Activated T-cell treated with anti-CD3 and anti-CD28 coated beads for 1 hour (primary cell): Measurements from ENCODE around the gene EPB41L5.
A peak's percentile ranks its signal among the peaks of the same experiment; 100 is the strongest.
"Not testable (repeated sequence)": the region's sequence is repeated elsewhere in the genome, so short reads cannot be mapped to it uniquely, and the experiment has no call there.

ENCODE experiments used
- DNase-seq: peaks from one replicate; pipeline ENCODE4 v3.0.0-alpha.2; 2020; ENCODE audit warnings: low read depth

The EPB41L5 gene

DNA sequence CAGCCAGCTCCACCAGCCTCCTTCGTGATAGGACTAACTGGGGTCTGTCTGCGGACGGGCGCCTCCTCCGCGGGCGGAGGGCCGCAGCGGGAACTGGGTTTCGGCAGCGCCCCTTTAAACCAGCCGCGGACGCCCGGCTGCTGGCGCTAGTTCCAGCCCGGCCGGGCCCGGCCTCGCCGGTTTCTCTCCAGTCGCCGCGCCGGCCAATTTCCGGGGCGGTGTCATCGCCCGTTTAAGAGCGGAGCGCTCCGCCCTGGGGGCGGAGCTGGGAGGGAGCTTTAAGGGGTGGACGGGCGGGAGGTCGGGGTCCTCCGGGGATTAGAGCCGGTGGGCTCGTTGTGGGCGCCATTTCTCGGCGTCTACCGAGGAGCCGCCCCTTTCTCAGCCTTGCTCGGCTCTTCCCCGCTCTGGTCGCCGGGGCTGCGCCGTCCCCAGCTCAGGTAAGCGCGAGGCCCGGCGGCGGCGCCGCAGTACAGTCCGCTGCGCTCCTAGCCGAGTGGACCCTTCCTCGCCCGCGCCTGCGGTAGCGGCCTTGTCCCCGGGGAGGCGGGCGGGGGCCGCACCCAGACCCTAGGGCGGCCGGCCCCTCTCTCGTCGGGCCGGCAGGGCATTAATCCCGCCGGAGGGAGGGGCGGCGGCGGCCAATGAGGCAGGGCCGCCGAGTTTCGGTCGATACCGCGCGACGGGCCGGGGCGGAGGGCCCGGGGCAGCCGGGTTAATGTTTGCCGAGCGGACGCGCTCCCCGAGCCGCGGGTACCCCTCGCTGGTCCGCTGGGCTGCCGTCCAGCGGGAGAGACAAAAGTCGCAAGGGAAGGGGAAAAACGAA is at the start of gene EPB41L5:
TSS of gene EPB41L5 (plus strand) at position 307 of the 826 bp plus-strand sequence. CDS start 6,008 bp downstream, outside the sequence.
- DNase-seq = peak; percentile 68

DNA sequence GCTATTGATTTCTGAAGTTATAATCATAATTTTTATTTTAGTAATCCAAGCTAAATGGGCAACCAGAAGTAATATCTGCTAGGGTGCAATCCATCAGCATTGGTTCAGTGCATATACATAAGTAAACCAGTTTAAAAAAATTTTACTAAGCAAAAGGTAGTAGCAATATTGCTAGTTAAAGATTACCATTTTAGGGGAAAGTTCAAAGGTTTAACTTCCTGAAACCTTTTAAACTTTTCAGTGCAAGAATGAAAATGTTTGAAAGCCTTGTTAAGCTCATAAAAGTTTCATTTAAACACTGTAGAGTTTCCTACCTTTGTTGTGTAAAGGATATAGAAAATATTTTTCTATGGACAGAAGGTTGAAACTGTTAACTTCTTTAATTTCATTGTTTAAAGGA is 31.0 kb upstream of the EPB41L5 start:
- no peak for DNase-seq

DNA sequence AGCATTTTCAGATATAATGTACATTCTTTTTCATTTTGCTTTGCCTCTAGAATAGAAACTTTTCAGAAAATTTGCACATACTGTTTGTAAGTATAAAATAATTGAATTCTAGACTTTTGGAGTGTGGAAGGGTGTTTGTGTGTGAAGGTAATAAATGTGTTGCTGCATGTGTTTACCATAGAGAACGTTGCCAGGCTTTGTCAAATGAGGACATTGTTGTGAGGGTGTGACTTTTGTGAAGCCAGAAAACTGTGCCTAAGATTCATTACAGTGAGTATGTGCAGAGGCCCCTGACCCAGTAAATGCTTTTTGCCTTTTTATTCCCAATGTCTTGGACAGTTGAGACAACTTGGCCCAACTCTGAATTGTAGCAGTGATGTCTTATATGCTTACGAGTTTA is 30.4 kb upstream of the EPB41L5 start:
- no peak for DNase-seq

DNA sequence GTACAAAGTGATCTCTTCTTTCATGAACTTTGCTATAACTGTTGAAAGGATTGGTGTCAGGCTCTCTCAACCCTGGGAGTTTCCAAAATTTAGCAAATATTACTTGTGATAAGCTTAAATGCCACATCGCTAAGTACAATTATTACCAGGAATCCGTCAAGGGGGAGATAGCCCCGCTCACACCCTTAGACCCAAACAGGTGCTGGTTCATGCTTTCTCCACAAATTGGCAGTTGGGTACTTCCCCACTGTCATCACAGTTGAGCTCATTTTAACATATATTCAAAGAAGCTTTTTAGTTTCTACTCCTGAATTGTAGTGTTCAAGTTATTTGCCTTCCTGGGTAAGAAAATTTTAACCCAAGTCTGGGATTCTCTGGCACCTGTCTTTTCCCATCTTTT is 29.8 kb upstream of the EPB41L5 start:
- DNase-seq = no peak

DNA sequence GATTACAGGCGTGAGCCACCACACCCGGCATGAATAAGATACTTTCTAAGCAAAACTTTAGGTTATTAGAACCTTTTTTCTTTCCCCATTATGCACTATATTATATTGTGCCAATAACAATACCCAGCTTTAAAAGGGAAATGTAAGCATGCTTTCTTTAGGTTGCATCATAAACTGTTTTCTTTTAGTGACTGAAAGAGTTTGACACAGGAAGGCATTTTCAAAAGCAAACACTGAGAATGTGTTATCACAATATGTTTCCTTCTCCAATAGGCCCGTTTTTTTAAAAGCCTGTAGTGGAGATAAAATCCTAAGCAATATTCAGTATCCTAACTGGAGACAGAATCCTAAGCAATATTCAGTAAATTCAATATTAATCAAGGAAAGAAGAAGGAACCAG is 16.7 kb upstream of the EPB41L5 start:
- DNase-seq = no peak

DNA sequence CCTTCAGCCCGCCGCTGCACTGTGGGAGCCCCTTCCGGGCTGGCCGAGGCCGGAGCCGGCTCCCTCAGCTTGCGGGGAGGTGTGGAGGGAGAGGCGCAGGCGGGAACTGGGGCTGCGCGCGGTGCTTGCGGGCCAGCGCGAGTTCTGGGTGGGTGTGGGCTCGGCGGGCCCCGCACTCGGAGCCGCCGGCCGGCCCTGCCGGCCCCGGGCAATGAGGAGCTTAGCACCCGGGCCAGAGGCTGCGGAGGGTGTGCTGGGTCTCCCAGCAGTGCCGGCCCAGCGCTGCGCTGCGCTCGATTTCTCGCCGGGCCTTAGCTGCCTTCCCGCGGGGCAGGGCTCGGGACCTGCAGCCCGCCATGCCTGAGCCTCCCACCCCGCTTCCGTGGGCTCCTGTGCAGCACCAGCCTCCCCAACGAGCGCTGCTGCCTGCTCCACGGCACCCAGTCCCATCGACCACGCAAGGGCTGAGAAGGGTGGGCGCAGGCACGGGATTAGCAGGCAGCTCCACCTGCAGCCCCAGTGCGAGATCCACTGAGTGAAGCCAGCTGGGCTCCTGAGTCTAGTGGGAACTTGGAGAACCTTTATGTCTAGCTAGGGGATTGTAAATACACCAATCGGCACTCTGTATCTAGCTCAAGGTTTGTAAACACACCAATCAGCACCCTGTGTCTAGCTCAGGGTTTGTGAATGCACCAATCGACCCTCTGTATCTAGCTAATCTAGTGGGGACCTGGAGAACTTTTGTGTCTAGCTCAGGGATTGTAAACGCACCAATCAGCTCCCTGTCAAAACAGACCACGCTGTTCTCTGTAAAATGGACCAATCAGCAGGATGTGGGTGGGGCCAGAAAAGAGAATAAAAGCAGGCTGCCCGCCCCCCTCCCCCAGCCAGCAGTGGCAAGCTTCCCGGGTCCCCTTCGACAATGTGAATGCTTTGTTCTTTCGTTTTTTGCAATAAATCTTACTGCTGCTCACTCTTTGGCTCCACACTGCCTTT is 15.7 kb upstream of the EPB41L5 start:
- not testable (repeated sequence) for DNase-seq

DNA sequence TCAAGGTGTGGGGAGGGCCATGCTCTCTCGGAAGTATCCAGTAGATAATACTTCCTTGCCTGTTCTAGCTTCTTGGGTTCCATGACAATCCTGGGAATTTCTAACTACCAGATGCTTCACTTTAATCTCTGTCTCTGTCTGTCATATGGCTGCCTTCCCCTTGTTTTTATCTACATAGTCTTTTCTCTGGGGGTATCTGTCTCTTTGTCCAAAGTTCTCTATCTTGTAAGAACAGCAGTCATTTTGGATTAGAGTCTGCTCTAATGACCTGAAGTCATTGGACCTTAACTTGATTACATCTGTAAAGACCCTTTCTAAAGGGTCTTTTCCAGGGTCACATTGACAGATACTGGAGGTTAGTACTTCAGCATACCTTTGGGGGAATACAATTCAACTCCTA is 11.4 kb upstream of the EPB41L5 start:
- no peak for DNase-seq

DNA sequence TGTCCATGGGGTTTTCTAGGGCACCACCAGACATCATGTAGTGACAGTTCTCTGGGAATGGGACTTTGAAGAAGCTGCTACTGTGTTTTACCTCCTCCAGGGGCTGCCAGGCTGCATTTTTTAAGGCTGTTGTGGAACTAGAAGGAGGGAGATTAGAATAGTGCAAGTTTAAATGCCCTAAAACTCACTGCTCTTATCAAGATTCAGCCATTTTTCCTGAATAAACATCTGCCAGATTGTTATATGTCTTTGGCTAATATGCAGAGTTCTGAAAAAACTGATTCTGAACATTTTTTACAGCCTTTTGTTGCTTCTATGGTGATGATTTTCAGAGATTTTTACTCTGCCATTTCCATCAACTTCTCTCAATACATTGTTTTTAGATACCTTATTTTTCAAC is 8.6 kb upstream of the EPB41L5 start:
- no peak for DNase-seq

DNA sequence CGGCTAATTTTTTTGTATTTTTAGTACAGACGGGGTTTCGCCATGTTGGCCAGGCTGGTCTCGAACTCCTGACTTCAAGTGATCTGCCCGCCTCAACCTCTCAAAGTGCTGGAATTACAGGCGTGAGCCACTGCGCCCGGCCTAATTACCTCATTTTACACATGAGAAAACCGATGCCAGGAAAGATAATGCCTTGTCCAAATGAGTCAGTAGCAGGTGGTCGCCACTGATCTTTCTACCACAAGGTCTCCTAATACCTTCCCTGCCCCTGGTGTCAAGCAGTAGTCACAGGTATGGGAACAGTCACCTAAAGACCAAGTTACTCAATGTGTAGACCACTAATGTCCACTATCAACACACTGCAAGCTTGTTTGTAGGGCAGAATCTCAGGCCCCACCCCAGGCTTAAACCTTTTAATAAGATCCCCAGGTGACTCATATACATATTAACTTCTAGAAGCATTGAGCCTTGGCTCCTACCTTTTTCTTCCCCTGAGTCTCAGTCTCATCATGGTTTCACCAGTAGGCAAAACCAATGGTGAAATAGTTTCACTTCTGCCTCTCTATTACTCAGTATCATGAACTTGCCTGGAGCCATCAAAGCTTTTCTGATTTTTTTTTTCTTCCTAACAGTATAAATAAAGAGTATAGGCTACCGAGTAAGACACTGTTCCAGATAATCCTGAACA is 6.9 kb upstream of the EPB41L5 start:
- DNase-seq = no peak

DNA sequence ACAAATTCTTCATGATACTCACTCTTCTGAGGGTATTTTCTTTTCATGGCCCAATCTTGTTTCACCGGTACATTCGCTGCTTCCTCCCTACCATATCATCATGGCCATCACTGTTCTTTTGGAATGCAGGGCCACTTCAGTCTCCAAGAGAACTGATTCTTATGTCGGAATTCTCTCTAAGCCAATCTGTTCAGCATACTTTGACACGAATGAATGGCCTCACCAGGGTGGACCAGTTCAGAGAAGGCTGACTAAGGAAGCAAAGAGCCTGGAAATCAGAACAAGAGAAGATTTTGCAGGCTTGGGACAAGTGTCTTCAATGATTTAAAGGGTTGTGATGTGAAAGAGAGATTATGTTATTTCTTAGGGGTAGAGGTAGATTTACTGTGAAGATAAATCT is 5.0 kb upstream of the EPB41L5 start:
- DNase-seq = no peak

DNA sequence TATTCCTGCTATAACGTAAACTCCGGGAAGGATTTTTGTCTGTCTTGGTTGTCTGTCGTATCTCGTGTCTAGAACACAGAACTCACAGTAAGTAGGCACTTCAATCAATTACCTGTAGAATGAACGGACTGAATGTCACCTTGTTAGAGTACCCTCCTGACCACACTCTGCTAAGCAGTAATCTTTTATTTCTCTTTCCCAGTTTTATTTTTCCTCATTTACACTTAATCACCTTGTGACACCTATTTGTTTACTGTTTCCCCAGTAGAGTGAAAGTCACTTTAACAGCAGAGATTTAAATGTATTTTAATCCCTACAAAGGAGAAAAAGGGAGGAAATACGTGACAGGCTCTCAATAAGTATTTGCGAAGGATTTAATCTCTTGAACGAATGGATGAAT is 514 bp upstream of the EPB41L5 start:
- DNase-seq = no peak

DNA sequence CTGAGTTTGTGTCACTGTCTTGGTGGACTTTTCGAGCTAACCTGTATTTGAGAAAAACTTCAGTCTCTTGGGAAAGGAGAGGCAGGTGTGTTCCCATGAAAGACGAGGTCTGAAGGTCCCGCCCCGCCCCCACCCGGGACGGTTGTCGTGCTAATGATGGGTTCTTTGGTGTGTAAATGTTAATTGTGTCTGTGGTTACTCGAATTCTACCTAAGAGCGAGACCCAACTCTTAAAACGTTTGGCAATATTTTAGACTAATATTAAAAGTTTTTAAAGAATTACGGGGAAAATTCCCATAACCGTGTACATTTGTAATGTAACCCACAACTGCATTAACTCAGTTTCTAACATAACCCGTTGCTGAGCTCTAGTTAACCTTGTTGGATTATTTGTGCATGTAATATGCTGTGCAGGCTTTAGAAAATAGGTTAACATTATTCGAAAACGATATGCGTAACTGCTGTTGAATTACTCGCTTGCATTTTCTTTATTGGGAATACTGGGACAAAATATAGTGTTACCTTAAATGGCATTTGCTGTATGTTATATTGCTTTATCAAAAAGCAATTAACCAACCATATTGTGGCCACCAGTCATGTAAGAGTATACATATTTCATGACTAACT is 833 bp downstream of the EPB41L5 start:
- DNase-seq = peak; percentile 2

DNA sequence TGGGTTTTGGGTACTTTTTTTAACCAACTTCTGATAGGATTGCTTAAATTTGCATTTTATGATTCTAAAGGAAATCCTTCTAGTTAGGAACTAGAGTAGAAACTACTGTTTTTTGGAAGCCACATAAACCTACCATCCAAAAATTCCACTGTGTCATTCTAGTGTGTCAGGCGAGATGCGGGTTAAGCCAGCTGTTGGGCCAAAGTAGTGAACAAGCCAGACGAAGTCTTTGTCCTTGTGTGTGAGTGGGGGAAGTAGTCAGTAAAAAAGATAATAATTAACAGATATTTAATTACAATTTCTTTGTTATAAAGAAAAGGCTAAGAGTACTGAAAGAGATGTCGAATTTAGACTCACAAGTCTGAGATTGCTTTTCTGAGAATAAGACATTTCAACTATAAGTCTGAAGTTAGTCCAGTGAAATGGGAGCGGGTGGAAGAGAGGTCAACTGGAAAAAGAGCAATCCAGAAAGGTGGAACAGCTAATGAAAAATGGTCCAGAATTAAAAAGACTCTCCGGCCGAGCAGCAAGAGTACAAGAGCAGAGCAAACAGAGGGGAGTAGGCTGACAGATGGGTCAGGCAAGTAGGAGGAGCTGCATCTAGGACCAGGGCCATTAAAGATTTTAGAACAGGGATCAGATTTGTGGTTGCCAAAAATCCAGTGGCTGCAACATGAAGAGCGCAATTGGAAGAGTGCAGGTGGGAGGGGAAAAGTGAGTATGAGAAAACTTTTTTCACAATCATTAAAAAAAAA is 1.5 kb downstream of the EPB41L5 start:
- DNase-seq = no peak

DNA sequence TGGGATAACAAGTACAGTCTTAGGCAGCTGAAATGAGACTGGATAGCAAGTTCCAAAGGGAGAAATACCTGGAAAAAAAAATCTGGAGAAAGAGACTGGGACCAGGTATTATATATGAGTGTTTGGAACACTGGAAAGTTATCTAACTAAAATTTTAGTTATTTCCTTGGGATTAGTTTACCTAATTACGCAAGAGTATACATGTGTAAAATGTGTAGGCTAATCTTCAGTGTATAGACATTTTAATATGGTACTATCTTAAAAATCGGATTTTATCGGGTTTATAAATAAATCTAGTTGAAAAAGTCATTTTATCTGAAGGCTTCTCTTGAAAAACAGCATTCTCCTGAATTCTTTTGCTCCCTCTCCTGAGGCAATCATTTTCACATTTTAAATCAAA is 3.9 kb downstream of the EPB41L5 start:
- DNase-seq = no peak

DNA sequence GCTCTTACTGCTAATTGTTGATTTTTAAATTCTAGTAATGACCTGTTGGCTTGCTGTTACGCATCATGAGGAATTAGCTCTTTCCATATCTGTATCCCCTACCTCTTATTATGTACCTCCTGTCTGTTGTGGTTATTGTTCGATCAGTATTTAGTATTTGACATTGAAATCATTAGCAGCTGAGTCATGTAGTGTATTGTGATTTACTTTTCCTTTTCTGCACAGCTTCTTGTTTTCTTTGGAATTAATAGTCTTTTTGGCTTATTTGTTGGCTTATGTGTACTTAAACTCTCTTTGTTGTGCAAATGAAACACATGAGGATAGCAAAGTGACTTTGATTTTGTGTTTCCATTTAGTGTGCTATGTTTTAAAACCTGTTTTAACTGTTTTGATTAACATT is 4.3 kb downstream of the EPB41L5 start:
- no peak for DNase-seq

DNA sequence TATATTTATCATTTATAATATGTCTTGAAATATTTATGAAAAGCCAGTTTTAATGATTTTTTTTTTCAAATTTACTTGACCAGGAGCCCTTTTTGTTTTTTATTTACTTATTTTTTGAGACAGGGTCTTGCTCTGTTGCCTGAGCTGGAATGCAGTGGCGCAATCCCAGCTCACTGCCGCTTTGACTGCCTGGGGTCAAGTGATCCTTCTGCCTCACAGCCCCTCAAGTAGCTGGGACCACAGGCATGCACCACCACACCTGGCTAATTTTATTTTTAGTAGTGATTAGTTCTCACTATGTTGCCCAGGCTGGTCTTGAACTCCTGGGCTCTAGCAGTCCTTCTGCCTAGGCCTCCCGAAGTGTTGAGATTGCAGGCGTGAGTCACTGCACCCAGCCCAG is 5.7 kb downstream of the EPB41L5 start:
- DNase-seq = no peak

DNA sequence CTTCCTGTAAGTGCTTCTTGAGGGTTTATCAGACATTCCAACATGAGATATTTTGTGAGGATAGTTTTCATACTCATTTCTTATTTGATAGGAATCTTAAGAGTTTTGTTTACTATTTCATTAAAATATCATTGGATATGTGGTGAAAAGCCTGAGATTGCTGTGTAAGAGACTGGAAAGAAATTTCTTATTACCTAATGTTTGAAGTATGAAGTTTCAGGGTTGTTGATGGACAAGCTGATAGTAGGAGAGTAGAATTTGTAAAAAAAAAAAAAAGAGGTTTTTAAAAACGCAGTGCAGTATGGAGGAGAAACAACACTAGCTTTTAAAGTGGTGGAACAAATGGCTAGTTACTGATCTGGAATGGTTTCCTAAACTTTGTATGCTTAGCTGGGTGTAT is 7.7 kb downstream of the EPB41L5 start:
- no peak for DNase-seq

DNA sequence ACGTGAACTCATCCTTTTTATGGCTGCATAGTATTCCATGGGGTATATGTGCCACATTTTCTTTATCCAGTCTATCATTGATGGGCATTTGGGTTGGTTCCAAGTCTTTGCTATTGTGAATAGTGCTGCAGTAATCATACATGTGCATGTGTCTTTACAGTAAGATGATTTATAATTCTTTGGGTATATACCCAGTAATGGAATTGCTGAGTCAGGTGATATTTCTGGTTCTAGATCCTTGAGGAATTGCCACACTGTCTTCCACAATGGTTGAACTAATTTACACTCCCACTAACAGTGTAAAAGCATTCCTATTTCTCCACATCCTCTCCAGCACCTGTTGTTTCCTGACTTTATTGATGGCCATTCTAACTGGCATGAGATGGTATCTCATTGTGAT is 9.6 kb downstream of the EPB41L5 start:
- not testable (repeated sequence) for DNase-seq

DNA sequence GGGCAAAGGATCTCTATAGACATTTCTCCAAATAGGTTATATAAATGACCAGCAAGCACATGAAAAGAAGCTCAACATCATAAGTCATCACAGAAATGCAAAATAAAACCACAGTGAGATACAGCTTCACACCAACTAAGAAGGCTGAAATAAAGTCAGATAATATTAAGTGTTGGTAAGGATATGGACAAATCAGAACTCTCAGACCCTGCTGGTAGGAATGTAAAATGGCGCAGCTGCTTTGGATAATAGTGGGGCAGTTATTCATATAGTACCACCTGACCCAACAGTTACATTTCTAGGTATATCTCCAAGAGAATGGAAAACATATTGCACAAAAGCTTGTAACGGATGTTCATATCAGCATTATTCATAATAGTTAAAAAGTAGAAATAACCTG is 14.0 kb downstream of the EPB41L5 start:
- DNase-seq = no peak

DNA sequence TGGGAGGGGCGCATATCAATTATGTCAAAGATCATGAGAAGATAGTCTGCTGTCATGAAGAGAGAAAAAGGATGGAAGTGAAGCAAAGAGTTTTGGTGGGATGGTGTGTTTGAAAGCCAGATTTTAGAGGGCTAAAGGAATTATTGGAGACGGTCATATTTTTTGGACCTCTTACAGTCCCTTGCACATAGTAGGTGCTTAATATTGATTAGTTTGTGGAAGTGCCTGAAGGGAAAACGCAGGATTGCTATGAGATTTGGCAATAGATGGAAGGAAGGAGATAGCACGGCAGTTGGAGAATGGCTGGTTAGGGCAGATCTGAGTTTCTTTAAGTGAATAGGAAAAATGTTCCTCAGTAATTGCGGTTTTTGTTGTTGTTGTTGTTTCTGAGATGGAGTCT is 15.9 kb downstream of the EPB41L5 start:
- DNase-seq = no peak
